ENCODE data around the gene CYLD. TPM values are rescaled to one million over a fixed set of nuclear protein-coding genes. Genes with fewer than 3 reads are reported as not detected.

The CYLD gene
- total RNA-seq, 2 experiments from 2014 or later = 235 to 254 TPM

GRCh38 chr16:50699326-50700159 lies 42.3 kb upstream of the CYLD start:
- peak; percentile 58 for DNase-seq
- Mint-ChIP-seq H3K9me3 (peaks cover 13% of the 10 kb centered on the region), H3K27me3 (no peaks in the 10 kb centered on the region), H3K4me3 (peak overlapping the region; percentile 85), H3K36me3 (ENCODE audit: low read depth) (peaks cover 69% of the 10 kb centered on the region), H3K27ac (peak overlapping the region; percentile 81), H3K4me1 (peaks cover 70% of the 10 kb centered on the region)
- CTCF ChIA-PET = interaction anchor here (3.2 kb wide), 1 partner anchor 33 kb away, joined by 23 read pairs; no protein-coding TSS in a partner anchor
- POLR2A ChIA-PET = interaction anchor here (0.6 to 8.1 kb wide), 7 partner anchors 10 to 361 kb away, joined by 3 to 164 read pairs (median 20); partner anchors contain the start of genes CYLD and SNX20

GRCh38 chr16:50702725-50703124 lies 39.2 kb upstream of the CYLD start:
- DNase-seq = no peak
- Mint-ChIP-seq H3K4me1 (peaks cover 62% of the 10 kb centered on the region), H3K36me3 (ENCODE audit: low read depth) (peaks cover 84% of the 10 kb centered on the region), H3K9me3 (peaks cover 27% of the 10 kb centered on the region), H3K27me3 (no peaks in the 10 kb centered on the region), H3K27ac (no peak overlapping the region), H3K4me3 (no peak overlapping the region)
- ChIA-PET POLR2A (interaction anchor here (0.9 to 1.5 kb wide), 3 partner anchors 8 to 35 kb away, joined by 3 to 5 read pairs (median 3); no protein-coding TSS in a partner anchor), CTCF (no interaction called here)

GRCh38 chr16:50704245-50704644 lies 37.6 kb upstream of the CYLD start:
- H3K36me3 Mint-ChIP-seq (ENCODE audit: low read depth) = peaks cover 91% of the 10 kb centered on the region
- no peaks in the 10 kb centered on the region for H3K27me3 Mint-ChIP-seq
- H3K9me3 Mint-ChIP-seq = peaks cover 27% of the 10 kb centered on the region
- no peak overlapping the region for H3K27ac Mint-ChIP-seq
- DNase-seq = no peak
- ChIA-PET CTCF (interaction anchor here (1.0 kb wide), 1 partner anchor 36 kb away, joined by 3 read pairs; no protein-coding TSS in a partner anchor), POLR2A (interaction anchor here (0.8 kb wide), 1 partner anchor 23 kb away, joined by 4 read pairs; the partner anchor contains the start of gene SNX20)
- H3K4me1 Mint-ChIP-seq = peaks cover 62% of the 10 kb centered on the region
- no peak overlapping the region for H3K4me3 Mint-ChIP-seq

- Mint-ChIP-seq H3K9me3 (peaks cover 27% of the 10 kb centered on the region), H3K27ac (no peak overlapping the region), H3K4me1 (peaks cover 59% of the 10 kb centered on the region), H3K36me3 (ENCODE audit: low read depth) (peaks cover 94% of the 10 kb centered on the region), H3K4me3 (no peak overlapping the region), H3K27me3 (no peaks in the 10 kb centered on the region)
- ChIA-PET CTCF (no interaction called here), POLR2A (no interaction called here)
- no peak for DNase-seq
These were observed 36.3 kb upstream of the CYLD start for GRCh38 chr16:50705436-50706110.

- peaks cover 25% of the 10 kb centered on the region for H3K9me3 Mint-ChIP-seq
- no peak overlapping the region for H3K4me3 Mint-ChIP-seq
- H3K4me1 Mint-ChIP-seq = peaks cover 54% of the 10 kb centered on the region
- H3K27me3 Mint-ChIP-seq = no peaks in the 10 kb centered on the region
- POLR2A ChIA-PET = no interaction called here
- no peak overlapping the region for H3K27ac Mint-ChIP-seq
- CTCF ChIA-PET = no interaction called here
- peaks cover 94% of the 10 kb centered on the region for H3K36me3 Mint-ChIP-seq (ENCODE audit: low read depth)
- no peak for DNase-seq
These were observed 35.6 kb upstream of the CYLD start for GRCh38 chr16:50706250-50706649.

GRCh38 chr16:50708373-50709060 lies 33.4 kb upstream of the CYLD start:
- Mint-ChIP-seq H3K36me3 (ENCODE audit: low read depth) (peaks cover 84% of the 10 kb centered on the region), H3K27ac (peak overlapping the region; percentile 75), H3K9me3 (peaks cover 23% of the 10 kb centered on the region), H3K4me3 (no peak overlapping the region), H3K4me1 (peaks cover 53% of the 10 kb centered on the region), H3K27me3 (no peaks in the 10 kb centered on the region)
- ChIA-PET POLR2A (interaction anchor here (1.0 to 3.7 kb wide), 7 partner anchors 9 to 38 kb away, joined by 3 to 20 read pairs (median 5); partner anchors contain the start of genes CYLD and SNX20), CTCF (interaction anchor here (0.8 to 1.5 kb wide), 6 partner anchors 11 to 98 kb away, joined by 3 to 5 read pairs (median 4); partner anchors contain the start of gene CYLD)
- DNase-seq = peak; percentile 42

GRCh38 chr16:50709061-50709684 lies 32.7 kb upstream of the CYLD start:
- Mint-ChIP-seq H3K36me3 (ENCODE audit: low read depth) (peaks cover 83% of the 10 kb centered on the region), H3K9me3 (peaks cover 17% of the 10 kb centered on the region), H3K4me1 (peaks cover 54% of the 10 kb centered on the region), H3K27ac (peak overlapping the region; percentile 75), H3K4me3 (peak overlapping the region; percentile 28), H3K27me3 (no peaks in the 10 kb centered on the region)
- POLR2A ChIA-PET = interaction anchor here (0.9 to 3.7 kb wide), 7 partner anchors 10 to 37 kb away, joined by 3 to 20 read pairs (median 5); partner anchors contain the start of genes CYLD and SNX20
- no peak for DNase-seq
- CTCF ChIA-PET = interaction anchor here (0.8 to 1.5 kb wide), 6 partner anchors 11 to 97 kb away, joined by 3 to 5 read pairs (median 4); partner anchors contain the start of gene CYLD

GRCh38 chr16:50709980-50710379 lies 31.9 kb upstream of the CYLD start:
- CTCF ChIA-PET = interaction anchor here (1.3 kb wide), 1 partner anchor 10 kb away, joined by 5 read pairs; no protein-coding TSS in a partner anchor
- peaks cover 53% of the 10 kb centered on the region for H3K4me1 Mint-ChIP-seq

GRCh38 chr16:50711040-50711439 lies 30.8 kb upstream of the CYLD start:
- peaks cover 43% of the 10 kb centered on the region for H3K4me1 Mint-ChIP-seq
- H3K36me3 Mint-ChIP-seq (ENCODE audit: low read depth) = peaks cover 79% of the 10 kb centered on the region
- ChIA-PET CTCF (no interaction called here), POLR2A (interaction anchor here (1.6 to 3.7 kb wide), 2 partner anchors 12 to 26 kb away, joined by 4 to 20 read pairs; no protein-coding TSS in a partner anchor)
- H3K27ac Mint-ChIP-seq = no peak overlapping the region
- H3K27me3 Mint-ChIP-seq = no peaks in the 10 kb centered on the region
- H3K9me3 Mint-ChIP-seq = peaks cover 3% of the 10 kb centered on the region
- H3K4me3 Mint-ChIP-seq = no peak overlapping the region
- DNase-seq = no peak

More at GRCh38 chr16:50709980-50710379, 31.9 kb upstream of the CYLD start:
- POLR2A ChIA-PET = interaction anchor here (0.9 to 3.7 kb wide), 2 partner anchors 11 to 12 kb away, joined by 3 to 20 read pairs; no protein-coding TSS in a partner anchor
- H3K27ac Mint-ChIP-seq = no peak overlapping the region
- no peak for DNase-seq
- H3K36me3 Mint-ChIP-seq (ENCODE audit: low read depth) = peaks cover 82% of the 10 kb centered on the region
- H3K9me3 Mint-ChIP-seq = peaks cover 12% of the 10 kb centered on the region
- H3K4me3 Mint-ChIP-seq = no peak overlapping the region
- H3K27me3 Mint-ChIP-seq = no peaks in the 10 kb centered on the region

- no peak for DNase-seq
- Mint-ChIP-seq H3K9me3 (no peaks in the 10 kb centered on the region), H3K27me3 (no peaks in the 10 kb centered on the region), H3K4me1 (peaks cover 39% of the 10 kb centered on the region), H3K27ac (no peak overlapping the region), H3K4me3 (no peak overlapping the region), H3K36me3 (ENCODE audit: low read depth) (peaks cover 83% of the 10 kb centered on the region)
- ChIA-PET CTCF (no interaction called here), POLR2A (interaction anchor here (1.6 kb wide), 1 partner anchor 27 kb away, joined by 4 read pairs; no protein-coding TSS in a partner anchor)
These were observed 29.9 kb upstream of the CYLD start for GRCh38 chr16:50711862-50712559.

GRCh38 chr16:50712560-50712898 lies 29.4 kb upstream of the CYLD start:
- no peak for DNase-seq
- peaks cover 36% of the 10 kb centered on the region for H3K4me1 Mint-ChIP-seq
- ChIA-PET CTCF (no interaction called here), POLR2A (interaction anchor here (1.6 kb wide), 1 partner anchor 27 kb away, joined by 4 read pairs; no protein-coding TSS in a partner anchor)
- no peak overlapping the region for H3K4me3 Mint-ChIP-seq
- no peak overlapping the region for H3K27ac Mint-ChIP-seq
- H3K36me3 Mint-ChIP-seq (ENCODE audit: low read depth) = peaks cover 83% of the 10 kb centered on the region
- H3K27me3 Mint-ChIP-seq = no peaks in the 10 kb centered on the region
- no peaks in the 10 kb centered on the region for H3K9me3 Mint-ChIP-seq

All from activated CD4-positive, alpha-beta memory T cell treated with anti-CD3 and anti-CD28 coated beads, Interleukin-2, amount 10 ng/mL, durations not matched to agents 7 days and 5 days (primary cell).